GM20000 (cell line): ENCODE results near the gene PLA2G5.
"Not testable (repeated sequence)": the region's sequence is repeated elsewhere in the genome, so short reads cannot be mapped to it uniquely, and the experiment has no call there.

Experiments
- DNase-seq: peaks from one replicate; pipeline ENCODE4 v3.0.0; 2012; ENCODE audit warnings: low spot score
- CTCF ChIP-seq: IDR thresholded peaks from 2 replicates; pipeline ENCODE4 v1.5.1; 2012; ENCODE audit warnings: mild to moderate bottlenecking, control low read depth; ENCODE audit errors: extremely low read depth, missing control alignments

The PLA2G5 gene

GRCh38 chr1:20126806-20127440, 56.9 kb downstream of the PLA2G5 start:
- DNase-seq: no peak
- TF ChIP-seq CTCF: no peak

GRCh38 chr1:20130518-20130917, 60.5 kb downstream of the PLA2G5 start:
- not testable (repeated sequence) for DNase-seq

GRCh38 chr1:20134995-20135394, 65.0 kb downstream of the PLA2G5 start:
- TF ChIP-seq CTCF: no peak
- DNase-seq: no peak

- no peak for TF ChIP-seq CTCF
- DNase-seq: no peak
Observed at GRCh38 chr1:20136249-20136648, 66.3 kb downstream of the PLA2G5 start.

- no peak for DNase-seq
- TF ChIP-seq CTCF: no peak
Observed at GRCh38 chr1:20137055-20137454, 67.1 kb downstream of the PLA2G5 start.

- no peak for TF ChIP-seq CTCF
Observed at GRCh38 chr1:20137604-20138003, 67.6 kb downstream of the PLA2G5 start.

GRCh38 chr1:20138346-20138745, 68.4 kb downstream of the PLA2G5 start:
- no peak for DNase-seq

More at GRCh38 chr1:20137604-20138003, 67.6 kb downstream of the PLA2G5 start:
- no peak for DNase-seq

More at GRCh38 chr1:20138346-20138745, 68.4 kb downstream of the PLA2G5 start:
- TF ChIP-seq CTCF: no peak
